Measurements from ENCODE around the gene CRIM1.

The CRIM1 gene

DNA sequence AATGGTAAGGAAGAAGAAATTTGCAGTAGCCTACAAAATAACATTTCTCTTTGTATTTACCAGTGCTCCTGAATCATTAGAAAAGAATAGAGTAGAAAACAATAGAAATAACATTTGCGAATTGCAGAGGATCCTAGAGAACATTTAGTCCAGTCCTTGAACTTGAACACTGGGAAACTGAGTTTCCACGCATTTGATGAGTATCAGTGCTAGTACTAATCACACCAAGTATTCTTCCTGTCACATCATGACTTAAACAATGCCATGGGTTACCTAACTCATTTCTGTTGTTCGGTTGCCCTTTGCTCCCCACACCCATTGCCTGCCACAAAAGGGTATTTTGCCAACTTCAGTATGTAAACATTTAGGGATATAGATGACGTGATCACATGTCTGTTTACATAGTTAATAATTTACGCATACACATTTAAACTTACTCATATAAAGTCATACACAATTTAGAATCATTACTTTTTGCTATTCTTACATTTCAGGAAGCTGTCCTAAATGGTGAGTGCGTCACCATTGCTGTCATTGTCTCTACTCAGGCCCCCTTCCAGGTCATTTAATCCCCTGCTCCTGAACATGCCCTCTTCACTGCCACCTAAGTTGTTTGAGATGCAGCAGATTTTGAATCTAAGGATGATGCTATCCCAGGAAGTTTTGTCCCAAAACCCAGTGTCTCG, 42.3 kb downstream of the CRIM1 start:
- no peak for DNase-seq

DNA sequence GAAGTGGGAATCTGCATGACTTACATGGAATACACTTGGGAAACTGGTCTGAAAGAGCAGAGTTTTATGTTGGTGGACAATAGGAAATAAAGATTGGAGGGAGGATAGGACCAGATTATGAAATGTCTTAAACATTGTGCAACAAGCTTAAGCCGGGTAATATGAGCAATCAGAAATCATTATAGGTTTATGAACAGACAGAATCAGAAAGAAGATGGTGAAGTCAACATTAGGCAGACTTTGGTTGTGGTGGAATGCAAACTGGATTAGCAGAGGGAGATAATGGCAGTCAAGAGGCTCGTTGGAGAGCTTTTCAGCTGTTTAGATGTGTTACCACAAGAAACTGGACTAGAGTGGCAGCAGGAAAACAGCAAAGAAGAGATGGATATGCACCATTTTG, 43.5 kb downstream of the CRIM1 start:
- DNase-seq: no peak

DNA sequence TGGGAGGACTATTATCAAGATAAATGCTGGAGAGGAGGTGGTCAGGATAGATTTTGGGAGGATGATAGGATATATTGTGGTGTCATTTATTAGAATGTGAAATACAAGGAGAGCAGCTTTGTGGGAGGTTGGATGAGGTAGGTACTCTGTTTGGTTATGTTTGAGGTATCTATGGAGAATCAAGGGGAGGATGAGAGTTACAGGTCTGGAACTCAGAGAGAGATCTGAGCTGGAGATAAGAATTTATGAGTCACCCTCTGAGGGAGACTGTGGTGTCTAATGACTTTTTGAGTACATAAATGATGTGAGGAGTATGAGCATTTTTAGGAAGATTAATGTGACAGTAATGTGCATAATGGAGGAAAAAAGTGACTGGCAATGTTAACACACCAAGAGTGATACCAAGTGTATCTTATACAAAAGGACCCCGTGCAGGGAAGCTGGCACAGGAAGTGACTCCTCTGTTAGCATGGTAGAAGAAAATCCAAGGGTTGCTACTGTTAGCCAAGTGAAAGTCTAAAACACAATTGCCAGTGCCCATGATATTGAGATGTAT, 48.2 kb downstream of the CRIM1 start:
- DNase-seq: no peak

DNA sequence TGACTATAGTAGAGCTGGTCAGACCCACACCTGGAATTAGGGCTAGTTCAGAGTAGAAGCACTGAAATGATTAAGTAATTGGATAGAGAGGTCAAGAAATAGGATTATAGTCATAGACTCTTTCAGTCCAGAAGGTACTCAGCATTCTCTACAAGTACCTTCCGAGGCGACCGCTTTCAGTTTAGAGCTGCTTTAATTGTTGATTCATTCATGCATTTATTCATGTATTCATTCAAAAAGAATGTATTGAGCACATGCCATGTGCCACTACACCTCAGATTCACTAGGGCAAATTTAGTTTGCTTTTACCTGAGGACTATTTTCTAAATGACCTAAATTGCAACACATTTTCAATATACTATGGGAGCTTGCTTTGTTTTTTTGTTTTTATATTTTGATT, 48.7 kb downstream of the CRIM1 start:
- DNase-seq: no peak

DNA sequence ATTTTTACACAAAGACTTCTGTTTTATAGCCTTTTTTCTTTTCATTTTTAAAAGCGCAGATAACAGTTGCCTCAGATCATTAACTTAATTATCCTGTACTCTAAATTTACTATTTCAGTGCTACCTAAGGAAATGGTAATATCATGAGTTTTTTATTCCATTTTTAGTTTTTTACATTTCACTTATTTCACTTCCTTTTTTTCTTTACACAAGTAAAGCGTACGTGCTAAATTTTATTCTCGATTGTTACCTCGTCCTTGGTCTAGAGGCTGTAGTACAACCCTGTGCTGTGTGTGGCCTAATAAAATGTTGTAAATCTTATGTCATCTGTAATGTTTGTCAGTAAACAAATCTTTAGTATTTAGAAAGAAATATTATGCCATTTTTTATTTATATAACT, 49.2 kb downstream of the CRIM1 start:
- no peak for DNase-seq

DNA sequence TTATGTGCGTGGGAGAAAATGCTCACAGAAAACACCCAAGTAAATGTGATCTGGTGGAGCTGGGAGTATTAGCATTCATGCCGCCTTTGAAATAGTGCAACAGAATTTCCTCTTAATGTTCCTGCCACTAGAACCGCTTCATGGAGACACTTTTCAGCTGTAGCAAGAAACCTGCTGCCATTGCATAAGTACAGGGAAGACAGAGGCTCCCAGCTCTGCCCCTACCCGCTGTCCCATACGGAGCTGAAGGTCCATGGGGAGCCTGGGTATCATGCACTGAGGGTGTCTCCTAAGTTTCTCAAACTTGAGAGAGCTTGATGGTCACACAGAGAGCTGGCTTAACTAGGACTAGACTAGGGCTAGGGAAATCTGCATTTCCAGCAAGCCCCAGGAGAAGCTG, 49.6 kb downstream of the CRIM1 start:
- no peak for DNase-seq

DNA sequence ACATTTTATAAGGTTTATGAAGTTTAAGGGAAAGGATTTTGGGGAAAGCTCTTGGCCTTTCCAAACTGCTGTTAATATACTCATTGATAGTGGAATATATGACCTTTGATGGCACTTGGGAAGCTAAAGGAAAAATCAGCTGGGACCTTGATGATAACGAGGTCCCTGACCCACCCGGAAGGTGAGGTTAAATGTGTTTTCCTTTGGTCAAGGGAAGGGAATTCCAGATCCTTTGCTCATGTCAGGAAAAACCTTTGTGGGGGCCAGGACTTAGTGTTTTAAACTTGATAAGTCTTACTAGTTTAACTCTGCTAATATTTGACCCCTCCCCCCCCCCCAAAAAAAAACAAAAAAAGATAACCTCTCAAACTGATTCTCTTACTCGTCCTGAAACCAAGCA, 50.7 kb downstream of the CRIM1 start:
- no peak for DNase-seq

DNA sequence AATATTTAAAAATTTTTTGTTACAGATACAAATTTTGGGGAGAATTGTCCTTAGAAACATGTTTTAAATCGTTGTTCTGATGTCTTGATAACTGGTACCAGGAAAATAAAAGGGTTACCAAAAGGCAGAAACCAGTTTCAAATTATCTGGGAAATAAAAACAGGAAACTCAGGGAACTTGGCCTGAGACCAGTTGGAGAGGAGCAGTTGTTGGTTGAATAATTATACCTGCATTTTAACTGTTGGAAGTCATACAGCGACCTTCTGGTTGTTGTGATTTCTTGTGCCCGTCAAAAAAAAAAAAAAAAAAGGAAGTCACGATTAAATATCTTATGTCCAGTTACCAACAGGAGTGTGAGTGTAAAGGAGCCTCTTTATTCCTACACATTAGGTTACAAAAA, 51.8 kb downstream of the CRIM1 start:
- no peak for DNase-seq

DNA sequence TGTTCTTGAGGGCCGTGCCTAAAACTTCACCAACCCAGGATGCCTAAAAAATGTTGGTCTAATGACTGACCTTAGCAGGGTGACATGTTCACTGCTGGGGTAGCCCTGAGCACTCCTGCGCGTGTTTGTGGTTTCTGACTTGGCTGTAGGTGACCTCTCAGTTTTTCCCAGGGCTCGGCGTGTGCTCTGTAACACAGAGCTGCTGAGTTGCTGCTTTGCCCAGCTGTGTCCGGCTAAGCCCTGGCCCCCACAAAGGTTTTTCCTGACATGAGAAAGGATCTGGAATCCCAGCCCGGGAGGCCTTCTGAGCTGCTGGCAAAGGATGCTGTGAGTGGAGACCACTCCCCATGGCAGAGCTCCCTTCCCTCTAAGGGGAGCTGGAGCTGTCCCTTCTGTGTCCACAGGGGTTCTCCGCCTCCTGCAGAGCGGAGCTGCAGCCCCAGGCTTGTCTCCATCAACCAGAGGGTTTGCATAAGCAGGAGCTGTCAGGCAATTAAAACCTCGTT, 52.7 kb downstream of the CRIM1 start:
- no peak for DNase-seq

DNA sequence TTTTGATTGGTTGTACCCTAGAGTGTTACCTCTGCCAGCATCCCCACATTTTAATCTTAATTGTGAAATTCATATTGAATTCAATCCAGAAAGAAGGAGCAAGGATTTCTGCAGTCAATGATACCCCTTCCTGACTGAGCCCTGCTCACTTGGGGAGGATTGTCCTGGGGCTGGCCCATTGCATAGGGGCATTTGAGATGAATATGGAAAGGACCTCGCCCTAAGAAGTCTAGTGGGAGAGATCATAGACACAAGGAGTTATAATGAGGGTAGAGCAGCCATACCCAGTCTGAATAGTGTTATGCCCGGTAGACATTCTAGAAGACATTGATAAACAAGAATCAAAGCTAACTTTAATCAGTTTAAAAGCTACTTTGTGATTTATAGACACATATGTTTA, 53.8 kb downstream of the CRIM1 start:
- no peak for DNase-seq

DNA sequence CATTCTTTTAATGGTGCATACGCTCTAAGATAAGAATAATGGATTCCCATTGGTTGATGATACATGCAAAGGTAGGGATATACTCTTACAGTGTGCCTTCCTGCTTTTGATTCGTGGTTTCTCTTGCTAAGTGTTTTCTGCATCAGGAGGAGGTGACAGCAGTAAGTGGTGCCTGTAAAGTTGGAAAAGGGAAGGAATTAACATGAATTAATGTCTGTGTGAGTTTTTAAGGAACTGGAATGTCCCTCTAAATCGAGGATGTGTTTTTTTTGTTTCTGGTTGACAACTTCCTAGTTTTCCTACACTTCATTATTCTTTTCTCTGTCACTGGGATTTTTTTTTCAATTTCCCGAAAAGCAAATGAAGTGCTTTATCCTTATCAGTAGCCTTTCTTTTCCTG, 54.4 kb downstream of the CRIM1 start:
- no peak for DNase-seq

DNA sequence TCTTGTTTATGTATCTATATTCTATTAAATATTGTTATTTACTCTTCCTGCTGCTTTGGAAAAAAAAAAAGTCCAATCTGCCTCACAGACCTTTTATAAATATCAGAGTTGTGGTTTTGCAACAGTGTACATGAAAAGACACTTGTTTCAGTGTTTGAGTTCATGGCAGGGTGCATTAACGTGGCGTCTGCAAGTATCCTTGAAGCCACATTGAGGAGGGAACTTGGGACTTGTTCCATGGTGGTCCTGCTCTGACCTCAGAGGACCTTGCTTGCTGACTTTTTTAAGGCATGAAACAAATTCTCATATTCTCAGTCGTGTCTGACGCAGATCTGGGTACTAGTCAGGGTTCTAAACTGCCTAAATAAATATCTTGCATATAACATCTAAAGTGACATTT, 55.1 kb downstream of the CRIM1 start:
- DNase-seq: no peak

DNA sequence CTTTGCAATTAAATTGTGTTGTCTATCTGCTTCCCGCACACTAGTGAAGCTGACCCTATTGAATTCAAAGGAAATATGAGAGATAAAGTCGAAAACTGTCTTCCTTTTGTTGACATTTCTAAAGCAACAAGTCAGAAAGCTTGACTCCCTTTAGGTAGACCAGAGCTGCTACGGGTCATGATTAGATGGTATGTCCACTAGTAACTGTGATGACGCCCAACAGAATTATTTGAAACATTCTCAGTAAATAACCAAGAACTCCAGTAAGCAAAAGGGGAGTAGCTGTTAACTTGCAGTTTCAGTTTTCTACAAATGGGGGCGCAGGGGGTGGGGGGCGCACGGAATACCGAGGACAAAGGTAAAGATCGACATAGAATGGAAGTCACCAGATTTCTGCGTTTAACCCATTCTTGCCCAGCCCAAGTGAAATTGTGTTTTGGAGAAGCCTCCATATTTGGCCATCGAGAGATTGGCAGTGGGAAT, 56.4 kb downstream of the CRIM1 start:
- no peak for DNase-seq

DNA sequence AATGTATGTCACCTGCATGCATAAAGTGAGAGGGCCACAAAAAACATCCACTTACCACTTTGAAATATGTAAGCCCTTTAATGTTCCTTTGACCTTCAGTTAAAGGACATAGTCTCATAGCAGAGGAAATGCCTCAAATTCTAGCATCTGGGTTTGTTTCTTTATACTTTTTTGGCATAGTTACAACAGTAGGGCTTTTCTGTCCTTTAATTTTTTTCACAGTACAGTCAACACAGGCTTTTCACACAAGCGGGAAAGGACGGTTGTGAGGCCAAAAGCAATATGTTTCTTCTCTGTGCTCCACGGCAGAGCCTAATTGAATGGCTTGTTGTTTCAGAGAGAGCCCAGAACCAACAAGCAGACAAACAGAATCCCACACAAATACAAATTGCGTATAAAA, 57.6 kb downstream of the CRIM1 start:
- no peak for DNase-seq

DNA sequence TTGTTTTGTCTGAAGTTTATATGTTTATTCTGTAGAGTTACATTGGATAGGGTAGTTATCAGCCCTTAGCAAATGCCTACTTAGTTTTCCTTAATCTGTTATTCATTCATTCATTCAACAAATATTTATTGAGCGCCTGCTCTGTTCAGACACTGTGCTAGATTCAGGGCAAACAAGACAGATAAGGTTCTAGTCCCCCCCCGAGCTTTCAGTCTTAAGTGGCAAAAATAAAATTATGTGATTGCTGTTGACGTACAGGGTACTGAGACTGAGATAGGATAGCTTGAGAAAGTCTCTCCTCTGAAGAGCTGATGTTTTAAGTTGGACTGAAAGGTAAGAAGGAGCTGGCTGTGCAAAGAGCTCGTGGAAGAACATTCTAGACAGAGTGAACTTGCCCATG, 58.7 kb downstream of the CRIM1 start:
- no peak for DNase-seq

DNA sequence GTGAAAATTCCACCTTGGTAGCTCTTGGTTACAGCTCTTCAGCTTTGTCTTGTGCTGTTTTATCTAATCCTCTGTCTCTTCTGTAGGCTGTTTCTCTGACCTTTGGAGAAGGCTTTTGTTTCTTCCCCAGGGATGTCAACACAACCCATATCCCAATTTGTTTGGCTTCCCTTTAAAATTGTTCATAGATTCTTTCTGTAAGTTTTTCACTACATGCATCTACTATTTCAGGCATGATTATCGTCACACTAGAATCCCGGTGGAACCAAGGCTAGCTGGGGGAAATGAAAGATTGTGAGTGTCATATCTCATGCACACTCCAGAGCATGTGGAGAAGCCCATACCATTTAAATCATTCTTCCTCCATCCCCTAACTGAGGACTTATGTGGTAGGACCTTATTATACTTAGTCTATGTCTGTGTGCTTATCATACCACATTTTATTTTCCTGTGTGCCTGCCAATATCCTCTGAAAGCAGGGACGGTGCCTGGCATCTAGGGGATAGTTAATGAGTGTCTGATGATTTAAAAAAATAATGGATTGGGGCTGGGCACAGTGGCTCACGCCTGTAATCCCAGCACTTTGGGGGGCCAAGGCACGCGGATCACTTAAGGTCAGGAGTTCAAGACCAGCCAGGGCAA, 59.9 kb downstream of the CRIM1 start:
- no peak for DNase-seq

DNA sequence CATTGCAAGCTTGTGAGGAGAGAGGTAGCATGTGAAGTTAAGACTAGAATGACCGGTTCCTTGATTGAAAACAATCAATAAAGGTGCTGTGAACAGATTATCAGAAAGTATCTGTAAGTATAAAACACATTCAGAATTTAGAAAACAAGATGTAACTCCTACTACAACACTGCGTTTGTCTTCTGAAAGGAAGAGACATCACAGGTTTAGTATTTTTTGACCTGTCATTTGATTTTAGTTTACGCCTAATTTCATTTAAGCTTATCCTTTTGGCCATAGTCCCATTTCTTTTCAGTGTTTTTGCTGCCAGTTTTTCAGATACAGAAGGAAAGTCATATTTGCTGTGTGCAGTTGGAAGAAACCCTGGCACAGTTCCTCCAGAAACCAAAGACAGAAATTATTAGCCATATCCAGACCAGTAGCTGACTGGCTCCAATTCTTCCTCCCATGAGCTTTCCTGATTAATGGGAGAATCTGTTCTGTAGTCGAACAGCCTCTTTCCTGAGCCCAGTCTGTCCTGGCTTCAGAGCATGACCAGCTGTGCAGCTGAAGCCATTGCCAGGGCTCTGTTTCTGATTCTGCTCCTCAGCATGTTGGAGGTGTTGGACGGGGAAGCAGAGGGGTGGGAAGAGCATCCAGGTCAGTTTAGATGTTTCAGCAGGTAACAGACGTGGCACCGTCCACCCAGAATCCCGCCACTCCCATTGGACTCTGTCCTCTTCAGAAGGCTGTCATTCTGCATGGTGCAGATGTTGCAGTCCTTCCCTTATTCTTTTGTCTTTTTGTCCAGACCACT, 61.0 kb downstream of the CRIM1 start:
- DNase-seq: no peak

DNA sequence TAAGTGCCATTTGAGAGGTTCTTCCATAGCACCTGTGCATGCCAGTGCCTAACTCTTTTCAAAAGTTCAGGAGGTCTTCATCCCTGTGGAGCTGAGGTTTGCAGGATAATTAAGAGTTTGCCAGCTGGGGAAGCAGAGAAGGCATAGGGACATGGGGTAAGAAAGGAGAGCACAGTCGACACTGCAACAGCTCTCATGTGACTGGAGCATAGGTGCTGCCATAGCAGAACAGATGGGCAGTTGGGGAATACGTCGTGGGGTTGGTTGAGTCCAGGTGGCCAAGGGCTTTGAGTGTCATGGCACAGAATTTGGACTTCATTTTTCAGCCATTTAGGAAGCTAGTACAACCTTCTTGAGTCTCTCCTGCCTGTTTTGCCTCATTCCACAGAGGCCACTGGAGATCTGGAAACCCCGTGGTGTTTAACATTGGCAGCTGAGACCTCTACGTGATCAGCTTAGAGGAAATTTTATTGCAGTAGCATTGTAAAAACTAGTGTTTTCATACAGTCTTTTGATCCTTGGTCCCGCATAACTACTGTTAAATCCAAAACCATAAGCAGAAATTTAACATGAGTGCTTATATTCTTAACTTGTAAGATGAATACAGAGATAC, 65.1 kb downstream of the CRIM1 start:
- no peak for DNase-seq

DNA sequence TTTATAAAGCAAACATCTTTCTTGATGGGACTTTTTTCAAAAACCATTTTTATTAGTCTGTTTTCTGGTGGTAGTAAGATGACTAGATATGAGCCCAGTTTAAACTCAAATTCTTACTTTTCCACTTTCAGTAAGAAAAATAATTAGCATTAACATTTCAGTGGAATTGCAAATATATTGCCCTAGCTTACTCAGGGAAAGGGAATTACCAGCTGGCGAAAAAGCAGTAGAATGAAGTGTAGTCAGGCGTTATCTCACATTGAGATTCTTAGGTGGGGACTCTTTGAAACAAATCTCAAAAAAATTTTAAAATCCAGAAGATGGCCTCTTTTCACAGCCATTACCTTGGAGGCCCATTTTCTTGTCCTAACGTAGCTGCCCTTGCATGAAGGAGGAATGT, 65.8 kb downstream of the CRIM1 start:
- no peak for DNase-seq

DNA sequence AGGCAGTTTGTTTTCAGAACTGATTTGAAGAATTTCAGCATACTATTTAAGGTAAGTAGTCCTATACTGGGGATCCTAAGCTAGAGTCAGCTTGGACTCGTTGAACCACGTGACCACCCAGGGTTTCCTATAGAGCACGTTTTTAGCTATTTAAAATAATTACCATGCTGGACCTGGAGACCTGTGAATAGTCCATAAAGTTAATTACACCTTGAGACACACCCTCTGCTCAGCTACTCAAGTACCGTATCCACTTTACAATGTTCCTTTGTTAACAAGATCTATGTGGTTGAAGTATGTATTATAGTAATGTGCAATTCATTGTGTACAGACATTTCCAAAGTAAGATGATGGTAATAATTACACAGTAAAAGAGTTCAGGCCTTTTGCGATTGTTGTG, 67.6 kb downstream of the CRIM1 start:
- no peak for DNase-seq

DNA sequence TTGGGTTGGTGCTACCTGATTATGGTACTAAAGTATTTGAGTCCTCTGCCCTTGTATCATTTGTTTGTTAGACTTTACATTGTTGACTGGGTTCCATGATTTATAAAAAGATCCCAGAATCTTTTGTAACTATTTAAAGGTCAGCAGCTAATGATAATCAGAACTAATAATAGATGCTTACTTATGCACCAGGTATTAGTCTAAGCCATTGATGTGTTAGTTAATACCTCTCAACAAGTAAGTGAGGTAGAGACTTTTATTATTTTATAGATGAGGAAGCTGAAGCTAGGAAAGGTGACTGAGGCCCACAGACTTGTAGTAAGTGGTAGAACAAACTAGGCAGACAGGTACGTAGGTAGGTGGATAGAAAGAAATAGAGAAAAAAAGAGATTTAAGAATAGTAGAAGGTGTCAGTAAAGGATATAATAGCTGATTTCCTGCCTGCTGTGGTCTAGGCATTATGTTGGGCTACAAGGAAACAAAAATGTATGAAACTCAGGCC, 68.1 kb downstream of the CRIM1 start:
- no peak for DNase-seq

DNA sequence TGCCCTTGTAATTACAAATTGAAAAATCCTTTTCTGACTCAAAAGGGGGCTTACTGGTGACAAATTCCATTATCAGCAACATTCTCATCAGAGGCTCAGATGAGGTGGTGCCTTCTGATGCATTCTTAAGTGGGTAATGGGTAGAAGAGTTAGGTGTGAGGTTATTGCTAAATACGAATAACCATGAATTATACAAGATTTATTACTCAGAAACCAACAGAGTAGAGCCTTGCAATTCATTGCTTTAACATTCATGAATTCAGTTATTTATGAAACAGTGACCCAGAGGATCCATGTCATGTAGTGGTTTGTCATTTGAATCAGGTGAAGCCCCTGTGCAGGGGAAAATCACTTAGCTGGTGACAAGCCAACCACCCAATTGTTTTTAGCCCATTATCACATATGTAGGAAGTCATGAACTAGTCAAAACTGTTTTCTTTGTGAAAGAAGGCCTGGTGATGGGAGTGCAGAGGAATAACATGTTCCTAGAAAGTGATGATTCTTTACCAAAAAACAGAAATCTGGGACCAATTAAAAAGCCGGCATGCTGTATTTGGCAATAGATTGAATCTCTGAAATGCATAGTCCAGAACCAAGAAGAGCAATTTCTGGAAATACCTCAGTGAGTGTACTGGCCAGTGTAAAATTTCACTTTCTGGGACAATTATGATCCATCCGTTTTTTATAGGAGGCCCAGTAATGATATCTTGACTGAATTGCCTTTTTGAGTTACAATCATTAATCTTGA, 70.2 kb downstream of the CRIM1 start:
- DNase-seq: no peak
